MM.1S (cell line): ENCODE measurements around the gene EMILIN1.

Experiments
- DNase-seq: peaks from one replicate; pipeline ENCODE4 v3.0.0-alpha.2; 2015
- H2AFZ ChIP-seq: fragments of 300-600 bp; sonication (generic); 2 replicates; pipeline ENCODE4 v1.6.0; 2016; ENCODE audit warnings: antibody characterized with exemption, low read length
- H3F3A ChIP-seq: fragments of 300-600 bp; sonication (generic); 2 replicates; pipeline ENCODE4 v1.6.1; 2016; ENCODE audit warnings: mild to moderate bottlenecking, antibody characterized with exemption, low read length, moderate library complexity, mixed read lengths; ENCODE audit not compliant: insufficient read depth
- H3K27ac ChIP-seq: fragments of 300-600 bp; sonication (generic); 2 replicates; pipeline ENCODE4 v1.5.1; 2016; ENCODE audit warnings: mild to moderate bottlenecking, low read length
- H3K27me3 ChIP-seq: fragments of 300-600 bp; sonication (generic); replicated peaks from 2 replicates; pipeline ENCODE4 v1.6.0; 2016; ENCODE audit warnings: low read length; ENCODE audit not compliant: insufficient read depth
- H3K36me3 ChIP-seq: fragments of 300-600 bp; sonication (generic); replicated peaks from 2 replicates; pipeline ENCODE4 v1.6.1; 2016; ENCODE audit warnings: mild to moderate bottlenecking, low read length, mixed read lengths; ENCODE audit not compliant: insufficient read depth
- H3K4me1 ChIP-seq: fragments of 300-600 bp; sonication (generic); 2 replicates; pipeline ENCODE4 v1.6.1; 2016; ENCODE audit warnings: low read length, mixed read lengths
- H3K4me2 ChIP-seq: fragments of 300-600 bp; sonication (generic); 2 replicates; pipeline ENCODE4 v1.6.0; 2016; ENCODE audit warnings: low read depth, low read length
- H3K4me3 ChIP-seq: fragments of 300-600 bp; sonication (generic); 2 replicates; pipeline ENCODE4 v1.5.1; 2016; ENCODE audit warnings: low read length, mixed read lengths
- H3K79me2 ChIP-seq: fragments of 300-600 bp; sonication (generic); 2 replicates; pipeline ENCODE4 v1.6.1; 2016; ENCODE audit warnings: mixed run types, low read length, mixed read lengths
- H3K9ac ChIP-seq: fragments of 300-600 bp; sonication (generic); 2 replicates; pipeline ENCODE4 v1.6.1; 2016; ENCODE audit warnings: low read length, mixed read lengths
- H3K9me2 ChIP-seq: fragments of 300-600 bp; sonication (generic); replicated peaks from 2 replicates; pipeline ENCODE4 v1.6.1; 2016; ENCODE audit warnings: mild to moderate bottlenecking, low read length, mixed read lengths; ENCODE audit not compliant: insufficient read depth
- H3K9me3 ChIP-seq: fragments of 300-600 bp; sonication (generic); replicated peaks from 2 replicates; pipeline ENCODE4 v1.6.1; 2016; ENCODE audit warnings: mild to moderate bottlenecking, low read length, mixed read lengths; ENCODE audit not compliant: insufficient read depth
- H4K20me1 ChIP-seq: fragments of 300-600 bp; sonication (generic); 2 replicates; pipeline ENCODE4 v1.6.1; 2016; ENCODE audit warnings: mild to moderate bottlenecking, low read length, moderate library complexity, mixed read lengths; ENCODE audit not compliant: insufficient read depth
- EZH2 ChIP-seq: fragments of 300-600 bp; sonication (generic); optimal IDR thresholded peaks from 2 replicates; pipeline ENCODE3; 2017; ENCODE audit warnings: low read depth, mild to moderate bottlenecking, antibody characterized with exemption, low read length, mixed read lengths
- EZH2phosphoT487 ChIP-seq: fragments of 300-600 bp; sonication (generic); IDR thresholded peaks from 2 replicates; pipeline ENCODE4 v1.6.1; 2018; ENCODE audit warnings: antibody characterized with exemption, low read length
- TF ChIP-seq, protein P1 (sequence below): fragments of 300-600 bp; sonication (generic); IDR thresholded peaks from 2 replicates; pipeline ENCODE4 v1.5.1; 2016; ENCODE audit warnings: antibody characterized with exemption, low read length, mixed read lengths

Gene EMILIN1

DNA sequence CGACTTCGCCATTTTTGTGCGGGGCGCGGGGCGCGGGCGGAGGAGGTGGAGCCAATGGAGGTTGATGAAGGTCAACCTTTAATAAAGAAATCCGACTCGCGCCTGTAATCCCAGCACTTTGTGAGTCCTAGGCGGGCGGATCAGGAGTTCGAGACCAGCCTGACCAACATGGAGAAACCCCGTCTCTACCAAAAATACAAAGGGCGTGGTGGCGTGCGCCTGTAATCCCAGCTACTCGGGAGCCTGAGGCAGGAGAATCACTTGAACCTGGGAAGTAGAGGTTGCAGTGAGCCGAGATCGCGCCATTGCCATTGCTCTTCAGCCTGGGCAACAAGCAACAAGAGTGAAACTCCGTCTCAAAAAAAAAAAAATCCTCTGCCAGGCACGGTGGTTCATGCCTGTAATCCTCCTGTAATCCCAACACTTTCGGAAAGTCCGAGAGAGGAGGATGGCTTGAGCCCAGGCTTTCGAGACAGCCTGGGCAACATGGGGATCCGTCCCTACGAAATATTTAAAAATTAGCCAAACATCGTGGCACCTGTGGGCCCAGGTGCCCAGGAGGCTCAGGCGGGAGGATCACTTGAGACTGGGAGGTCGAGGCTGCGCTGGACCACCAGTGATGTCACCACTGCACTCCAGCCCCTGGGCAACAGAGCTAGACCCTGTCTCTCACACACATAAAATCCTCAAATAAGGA lies 56.5 kb downstream of the EMILIN1 start:
- Histone ChIP-seq H3K9me2 (no peaks in the 10 kb centered on the region), H3K9ac (peak overlapping the region; percentile 98), H3F3A (0 out of 2 replicates have a peak, but pooled peaks cover 11% of the 10 kb centered on the region), H3K4me2 (peak overlapping the region; percentile 53), H3K27me3 (no peaks in the 10 kb centered on the region), H4K20me1 (no peaks in the 10 kb centered on the region), H3K9me3 (no peaks in the 10 kb centered on the region), H3K36me3 (peaks cover 10% of the 10 kb centered on the region; the same call in 1 of the 2 replicates), H3K27ac (no peak overlapping the region), H3K79me2 (peaks cover 25% of the 10 kb centered on the region), H2AFZ (peak overlapping the region; percentile 86), H3K4me3 (peak overlapping the region; percentile 90), H3K4me1 (no peaks in the 10 kb centered on the region)
- no peak for DNase-seq
- TF ChIP-seq, protein P1, sequence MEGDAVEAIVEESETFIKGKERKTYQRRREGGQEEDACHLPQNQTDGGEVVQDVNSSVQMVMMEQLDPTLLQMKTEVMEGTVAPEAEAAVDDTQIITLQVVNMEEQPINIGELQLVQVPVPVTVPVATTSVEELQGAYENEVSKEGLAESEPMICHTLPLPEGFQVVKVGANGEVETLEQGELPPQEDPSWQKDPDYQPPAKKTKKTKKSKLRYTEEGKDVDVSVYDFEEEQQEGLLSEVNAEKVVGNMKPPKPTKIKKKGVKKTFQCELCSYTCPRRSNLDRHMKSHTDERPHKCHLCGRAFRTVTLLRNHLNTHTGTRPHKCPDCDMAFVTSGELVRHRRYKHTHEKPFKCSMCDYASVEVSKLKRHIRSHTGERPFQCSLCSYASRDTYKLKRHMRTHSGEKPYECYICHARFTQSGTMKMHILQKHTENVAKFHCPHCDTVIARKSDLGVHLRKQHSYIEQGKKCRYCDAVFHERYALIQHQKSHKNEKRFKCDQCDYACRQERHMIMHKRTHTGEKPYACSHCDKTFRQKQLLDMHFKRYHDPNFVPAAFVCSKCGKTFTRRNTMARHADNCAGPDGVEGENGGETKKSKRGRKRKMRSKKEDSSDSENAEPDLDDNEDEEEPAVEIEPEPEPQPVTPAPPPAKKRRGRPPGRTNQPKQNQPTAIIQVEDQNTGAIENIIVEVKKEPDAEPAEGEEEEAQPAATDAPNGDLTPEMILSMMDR: no peak
- no peak for TF ChIP-seq EZH2
- TF ChIP-seq EZH2phosphoT487: no peak

DNA sequence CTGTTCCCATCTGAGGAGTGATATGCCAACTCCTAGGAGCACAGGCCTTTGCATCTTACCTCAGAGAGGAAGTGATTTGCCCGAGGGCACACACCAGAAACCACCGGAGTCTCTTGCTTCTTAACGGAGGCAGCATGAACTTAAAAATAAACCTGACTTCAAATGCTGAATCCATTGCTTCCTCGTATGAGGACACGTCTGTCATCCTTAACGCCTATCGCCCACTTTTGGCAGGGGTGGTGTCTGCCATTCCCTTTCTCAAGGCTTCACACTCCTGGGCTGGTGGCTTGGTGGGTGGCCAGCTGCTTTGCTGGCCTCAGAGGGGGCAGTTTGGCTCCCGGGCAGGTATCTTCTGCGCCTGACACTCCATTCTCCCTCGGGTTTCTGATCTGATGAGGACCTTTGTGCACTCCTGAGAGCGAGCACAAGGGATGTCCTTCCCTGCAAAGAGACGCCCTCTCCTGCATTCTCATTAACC lies 57.1 kb downstream of the EMILIN1 start:
- Histone ChIP-seq H3K4me3 (no peak overlapping the region), H4K20me1 (no peaks in the 10 kb centered on the region), H3K9me3 (no peaks in the 10 kb centered on the region), H3F3A (0 out of 2 replicates have a peak, but pooled peaks cover 11% of the 10 kb centered on the region), H3K9me2 (no peaks in the 10 kb centered on the region), H3K36me3 (peaks cover 10% of the 10 kb centered on the region; the same call in 1 of the 2 replicates), H3K27ac (no peak overlapping the region), H3K4me1 (no peaks in the 10 kb centered on the region), H3K79me2 (peaks cover 25% of the 10 kb centered on the region), H3K4me2 (no peak overlapping the region), H3K9ac (no peak overlapping the region), H3K27me3 (no peaks in the 10 kb centered on the region), H2AFZ (peak overlapping the region; percentile 86; the same call in 1 of the 2 replicates)
- DNase-seq: no peak
- TF ChIP-seq EZH2: no peak
- TF ChIP-seq EZH2phosphoT487: no peak
- TF ChIP-seq, protein P1: no peak
